ENCODE results near the gene COL11A2.

Gene COL11A2

GRCh38 chr6:33207552-33208090, 15.4 kb upstream of the COL11A2 start:
- DNase-seq (ENCODE audit: insufficient read length, low spot score) (no peak), FAIRE-seq (no peak)
- no peak for TF ChIP-seq POLR2A (IDR thresholded peaks at IDR 0.05; ENCODE audit: low read depth, low read length)
- no peak for TF ChIP-seq POU2F2 (IDR thresholded peaks at IDR 0.05; ENCODE audit: low read depth, low read length)
- no peak for TF ChIP-seq POLR2AphosphoS5 (IDR thresholded peaks at IDR 0.05; ENCODE audit: low read depth, low read length)
- no peak for TF ChIP-seq PAX5 (IDR thresholded peaks at IDR 0.05; ENCODE audit: insufficient read depth, low read length, severe bottlenecking)

DNA sequence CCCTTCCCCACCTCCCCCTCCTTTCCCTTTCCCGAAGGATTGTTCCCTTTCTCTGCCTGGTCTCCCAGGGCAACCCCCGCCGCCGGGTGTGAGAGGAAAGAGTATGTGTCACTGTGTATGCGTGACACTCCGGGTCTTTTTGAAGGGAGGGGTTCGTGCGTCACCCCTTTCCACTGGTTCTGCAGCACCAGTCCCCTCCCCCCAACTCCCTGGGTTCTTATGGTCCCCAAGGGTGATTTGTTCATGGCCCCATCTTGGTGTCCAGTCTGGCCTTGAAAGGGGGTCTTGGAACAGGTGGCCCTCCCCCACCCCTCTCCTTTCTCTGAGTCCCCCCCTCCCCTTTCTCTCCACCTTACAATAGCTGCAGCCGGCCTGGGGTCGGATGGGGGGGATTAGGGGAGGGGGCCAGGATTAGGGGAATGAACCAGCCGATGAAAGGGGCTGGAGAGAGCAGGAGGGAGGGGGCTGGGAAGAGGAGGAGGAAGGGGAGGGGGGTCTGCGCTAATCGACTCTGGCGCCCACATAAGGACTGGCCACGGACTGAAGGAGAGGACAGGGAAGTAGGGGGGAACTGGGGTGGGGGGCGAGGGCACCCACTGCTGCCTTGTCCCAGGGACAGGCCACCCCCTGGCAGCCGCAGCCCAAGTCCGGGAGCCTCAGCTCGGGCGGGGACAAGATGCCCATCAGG, 14.7 kb upstream of the COL11A2 start:
- no peak for DNase-seq (ENCODE audit: insufficient read length, low spot score)
- FAIRE-seq = no peak
- no peak for TF ChIP-seq TAF1 (IDR thresholded peaks at IDR 0.05; ENCODE audit: low read depth, low read length)
- TF ChIP-seq PAX5 (IDR thresholded peaks at IDR 0.05; ENCODE audit: insufficient read depth, low read length, severe bottlenecking) = no peak
- no peak for TF ChIP-seq POLR2AphosphoS5 (IDR thresholded peaks at IDR 0.05; ENCODE audit: low read depth, low read length)
- TF ChIP-seq SPI1 (IDR thresholded peaks at IDR 0.05; ENCODE audit: low read depth, low read length) = no peak
- TF ChIP-seq POLR2A (IDR thresholded peaks at IDR 0.05; ENCODE audit: low read depth, low read length) = no peak
- no peak for TF ChIP-seq POU2F2 (IDR thresholded peaks at IDR 0.05; ENCODE audit: low read depth, low read length)

GRCh38 chr6:33206027-33206863, 14.0 kb upstream of the COL11A2 start:
- DNase-seq (ENCODE audit: insufficient read length, low spot score) (no peak), FAIRE-seq (no peak)
- TF ChIP-seq SPI1 (IDR thresholded peaks at IDR 0.05; ENCODE audit: low read depth, low read length) = no peak
- no peak for TF ChIP-seq TAF1 (IDR thresholded peaks at IDR 0.05; ENCODE audit: low read depth, low read length)
- no peak for TF ChIP-seq POLR2A (IDR thresholded peaks at IDR 0.05; ENCODE audit: low read depth, low read length)
- no peak for TF ChIP-seq PAX5 (IDR thresholded peaks at IDR 0.05; ENCODE audit: insufficient read depth, low read length, severe bottlenecking)
- TF ChIP-seq POU2F2 (IDR thresholded peaks at IDR 0.05; ENCODE audit: low read depth, low read length) = no peak
- no peak for TF ChIP-seq POLR2AphosphoS5 (IDR thresholded peaks at IDR 0.05; ENCODE audit: low read depth, low read length)

GRCh38 chr6:33205191-33206026, 13.1 kb upstream of the COL11A2 start:
- TF ChIP-seq TAF1 (IDR thresholded peaks at IDR 0.05; ENCODE audit: low read depth, low read length) (no peak), POLR2AphosphoS5 (IDR thresholded peaks at IDR 0.05; ENCODE audit: low read depth, low read length) (no peak), POU2F2 (IDR thresholded peaks at IDR 0.05; ENCODE audit: low read depth, low read length) (no peak), SPI1 (IDR thresholded peaks at IDR 0.05; ENCODE audit: low read depth, low read length) (no peak), POLR2A (IDR thresholded peaks at IDR 0.05; ENCODE audit: low read depth, low read length) (no peak), PAX5 (IDR thresholded peaks at IDR 0.05; ENCODE audit: insufficient read depth, low read length, severe bottlenecking) (no peak)
- FAIRE-seq (peak; percentile 35), DNase-seq (ENCODE audit: insufficient read length, low spot score) (no peak)

DNA sequence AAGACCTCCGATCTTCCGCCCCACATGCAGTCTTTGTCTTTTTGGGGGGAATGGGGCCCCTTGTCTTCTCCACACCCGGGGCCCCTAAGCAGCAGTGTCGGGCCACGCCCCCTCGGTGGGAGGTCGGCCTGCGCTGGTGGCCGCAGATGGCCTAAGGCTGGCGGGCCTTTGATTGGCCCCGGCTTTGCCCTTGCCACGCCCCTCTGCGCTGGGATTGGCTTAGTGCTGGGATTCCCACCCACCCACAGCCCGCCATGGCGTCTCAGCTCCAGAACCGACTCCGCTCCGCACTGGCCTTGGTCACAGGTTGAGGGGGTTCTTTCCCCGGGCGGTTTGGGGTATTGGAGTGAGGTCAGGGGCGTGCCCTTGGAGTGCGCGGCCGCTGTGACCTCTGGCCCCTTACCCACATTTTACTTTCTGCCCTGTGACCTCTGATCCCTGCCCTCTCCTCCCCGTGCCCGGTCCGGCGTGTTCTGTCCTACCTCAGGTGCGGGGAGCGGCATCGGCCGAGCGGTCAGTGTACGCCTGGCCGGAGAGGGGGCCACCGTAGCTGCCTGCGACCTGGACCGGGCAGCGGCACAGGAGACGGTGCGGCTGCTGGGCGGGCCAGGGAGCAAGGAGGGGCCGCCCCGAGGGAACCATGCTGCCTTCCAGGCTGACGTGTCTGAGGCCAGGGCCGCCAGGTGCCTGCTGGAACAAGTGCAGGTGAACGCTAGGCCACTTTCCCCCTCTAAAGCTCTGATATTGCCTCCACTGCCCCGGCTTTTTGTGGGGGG, 12.3 kb upstream of the COL11A2 start, which contains the start of gene HSD17B8:
TSS of gene HSD17B8 (plus strand) at position 241 of the 776 bp plus-strand sequence. CDS start at position 255, 14 bp downstream.
- peak; percentile 93 for FAIRE-seq
- TF ChIP-seq POLR2AphosphoS5 (IDR thresholded peaks at IDR 0.05; ENCODE audit: low read depth, low read length) (peak; percentile 73; the same call in 1 of the 2 replicates), POU2F2 (IDR thresholded peaks at IDR 0.05; ENCODE audit: low read depth, low read length) (no peak), SPI1 (IDR thresholded peaks at IDR 0.05; ENCODE audit: low read depth, low read length) (no peak), TAF1 (IDR thresholded peaks at IDR 0.05; ENCODE audit: low read depth, low read length) (peak; percentile 67; the same call in 1 of the 2 replicates), POLR2A (IDR thresholded peaks at IDR 0.05; ENCODE audit: low read depth, low read length) (peak; percentile 74), PAX5 (IDR thresholded peaks at IDR 0.05; ENCODE audit: insufficient read depth, low read length, severe bottlenecking) (peak; percentile 15)
- peak; percentile 93 for DNase-seq (ENCODE audit: insufficient read length, low spot score)

DNA sequence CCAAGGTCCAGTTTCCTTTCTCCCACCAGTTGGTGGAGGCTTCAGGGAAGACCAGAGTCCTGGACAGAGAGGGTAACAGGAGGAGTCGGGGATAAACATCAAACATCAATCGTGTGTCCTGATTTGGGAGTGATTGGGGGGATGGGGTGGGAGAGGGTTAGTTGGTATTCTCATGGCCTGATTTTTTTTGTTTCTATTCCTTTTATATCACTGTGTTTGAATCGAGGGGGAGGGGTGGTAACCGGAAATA, 11.8 kb upstream of the COL11A2 start:
- TF ChIP-seq TAF1 (IDR thresholded peaks at IDR 0.05; ENCODE audit: low read depth, low read length) (no peak), SPI1 (IDR thresholded peaks at IDR 0.05; ENCODE audit: low read depth, low read length) (no peak), POLR2AphosphoS5 (IDR thresholded peaks at IDR 0.05; ENCODE audit: low read depth, low read length) (no peak), PAX5 (IDR thresholded peaks at IDR 0.05; ENCODE audit: insufficient read depth, low read length, severe bottlenecking) (no peak), POLR2A (IDR thresholded peaks at IDR 0.05; ENCODE audit: low read depth, low read length) (no peak), POU2F2 (IDR thresholded peaks at IDR 0.05; ENCODE audit: low read depth, low read length) (no peak)
- FAIRE-seq (no peak), DNase-seq (ENCODE audit: insufficient read length, low spot score) (no peak)

- TF ChIP-seq POU2F2 (IDR thresholded peaks at IDR 0.05; ENCODE audit: low read depth, low read length) (no peak), TAF1 (IDR thresholded peaks at IDR 0.05; ENCODE audit: low read depth, low read length) (no peak), SPI1 (IDR thresholded peaks at IDR 0.05; ENCODE audit: low read depth, low read length) (no peak), POLR2A (IDR thresholded peaks at IDR 0.05; ENCODE audit: low read depth, low read length) (no peak), POLR2AphosphoS5 (IDR thresholded peaks at IDR 0.05; ENCODE audit: low read depth, low read length) (no peak), PAX5 (IDR thresholded peaks at IDR 0.05; ENCODE audit: insufficient read depth, low read length, severe bottlenecking) (no peak)
- no peak for DNase-seq (ENCODE audit: insufficient read length, low spot score)
- no peak for FAIRE-seq
These were observed 11.3 kb upstream of the COL11A2 start for GRCh38 chr6:33203443-33204164.
